ENCODE measurements around the gene AAK1.
"Not testable (repeated sequence)": the region's sequence is repeated elsewhere in the genome, so short reads cannot be mapped to it uniquely, and the experiment has no call there.

Gene AAK1

DNA sequence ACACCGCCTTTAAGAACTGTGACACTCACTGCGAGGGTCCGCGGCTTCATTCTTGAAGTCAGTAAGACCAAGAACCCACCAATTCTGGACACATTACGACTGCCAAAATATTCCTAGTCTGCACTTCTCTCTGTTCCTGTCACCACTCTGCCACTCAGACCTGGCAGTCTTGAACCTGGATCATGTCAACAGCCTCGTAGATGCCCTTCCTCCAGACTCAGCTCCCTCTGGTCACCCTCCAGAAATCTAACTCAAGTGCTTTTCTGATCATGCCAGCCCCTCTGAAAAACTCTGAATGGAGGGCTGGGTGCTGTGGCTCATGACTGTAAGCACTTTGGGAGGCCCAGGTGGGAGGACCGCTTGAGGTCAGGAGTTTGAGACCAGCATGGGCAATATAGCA, 20.3 kb downstream of the AAK1 start:
- no peak for DNase-seq

DNA sequence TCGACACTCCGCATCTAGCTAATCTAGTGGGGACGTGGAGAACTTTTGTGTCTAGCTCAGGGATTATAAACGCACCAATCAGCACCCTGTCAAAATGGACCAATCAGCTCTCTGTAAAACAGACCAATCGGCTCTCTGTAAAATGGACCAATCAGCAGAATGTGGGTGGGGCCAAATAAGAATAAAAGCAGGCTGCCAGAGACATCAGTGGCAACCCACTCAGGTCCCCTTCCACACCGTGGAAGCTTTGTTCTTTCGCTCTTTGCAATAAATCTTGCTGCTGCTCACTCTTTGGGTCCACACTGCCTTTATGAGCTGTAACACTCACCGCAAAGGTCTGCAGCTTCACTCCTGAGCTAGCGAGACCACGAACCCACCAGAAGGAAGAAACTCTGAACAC, 20.7 kb downstream of the AAK1 start:
- not testable (repeated sequence) for DNase-seq

DNA sequence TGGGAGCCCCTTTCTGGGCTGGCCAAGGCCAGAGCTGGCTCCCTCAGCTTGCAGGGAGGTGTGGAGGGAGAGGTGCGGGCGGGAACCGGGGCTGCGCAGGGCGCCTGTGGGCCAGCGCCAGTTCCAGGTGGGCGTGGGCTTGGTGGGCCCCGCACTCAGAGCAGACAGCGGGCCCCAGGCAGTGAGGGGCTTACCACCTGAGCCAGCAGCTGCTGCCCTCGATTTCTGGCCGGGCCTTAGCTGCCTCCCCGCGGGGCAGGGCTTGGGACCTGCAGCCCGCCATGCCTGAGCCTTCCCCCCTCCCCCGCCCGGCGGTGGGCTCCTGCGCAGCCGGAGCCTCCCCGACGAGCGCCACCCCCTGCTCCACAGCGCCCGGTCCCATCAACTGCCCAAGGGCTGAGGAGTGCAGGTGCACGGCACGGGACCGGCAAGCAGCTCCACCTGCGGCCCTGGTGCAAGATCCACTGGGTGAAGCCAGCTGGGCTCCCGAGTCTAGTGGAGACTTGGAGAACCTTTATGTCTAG, 21.5 kb downstream of the AAK1 start:
- DNase-seq = not testable (repeated sequence)

DNA sequence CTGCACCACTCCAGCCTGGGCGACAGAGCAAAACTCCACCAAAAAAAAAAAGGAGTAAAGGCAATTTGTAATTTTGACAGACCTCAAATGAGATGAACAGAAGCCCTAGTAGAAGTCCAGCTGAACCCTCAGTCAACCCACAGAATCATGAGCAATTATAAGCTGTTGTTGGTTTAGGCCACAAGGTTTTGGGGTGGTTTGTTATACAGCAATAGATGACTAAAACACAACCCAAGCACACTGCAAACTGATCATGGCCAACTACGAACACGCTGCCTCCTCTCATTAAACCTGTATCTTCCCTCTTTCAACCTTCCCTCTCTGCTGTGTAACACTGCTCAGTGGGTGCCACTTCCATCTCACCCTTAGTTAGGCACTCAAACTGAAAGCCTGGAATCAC, 22.1 kb downstream of the AAK1 start:
- no peak for DNase-seq

DNA sequence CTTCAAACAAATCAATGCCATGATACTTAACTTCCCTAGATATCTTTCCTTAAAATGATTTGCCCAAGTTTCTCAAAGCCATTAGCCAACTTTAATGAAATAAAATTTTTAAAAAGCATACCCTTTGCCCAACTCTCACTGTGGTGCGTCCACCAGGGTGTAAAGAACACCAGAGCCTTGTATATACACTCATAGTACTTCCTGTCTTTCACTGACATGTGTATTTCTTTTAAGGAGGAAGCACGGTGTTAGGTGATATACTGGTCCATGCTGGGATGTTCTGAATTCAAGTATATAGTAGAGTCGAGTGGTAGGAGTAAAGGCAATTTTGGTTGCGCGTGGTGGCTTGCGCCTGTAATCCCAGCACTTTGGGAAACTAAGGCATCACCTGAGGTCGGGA, 22.7 kb downstream of the AAK1 start:
- DNase-seq = no peak

DNA sequence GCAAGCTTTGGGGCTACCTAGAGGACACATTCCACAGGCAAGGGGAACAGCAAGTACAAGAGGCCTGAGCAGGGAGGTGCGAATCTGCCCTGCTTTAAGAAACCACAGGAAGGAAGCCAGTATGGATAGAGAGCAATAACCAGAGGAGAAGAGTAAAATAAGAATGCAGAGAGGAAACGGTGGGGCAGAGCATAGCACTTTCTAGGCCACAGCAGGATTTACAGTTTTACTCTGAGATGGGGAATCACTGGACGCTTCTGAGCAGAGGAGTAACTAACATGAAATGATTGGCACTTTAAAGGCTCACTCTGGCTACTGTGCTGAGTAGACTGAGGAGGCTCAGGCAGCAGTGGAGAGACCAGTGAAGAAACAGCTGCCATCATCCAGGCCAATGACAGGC, 23.8 kb downstream of the AAK1 start:
- no peak for DNase-seq

DNA sequence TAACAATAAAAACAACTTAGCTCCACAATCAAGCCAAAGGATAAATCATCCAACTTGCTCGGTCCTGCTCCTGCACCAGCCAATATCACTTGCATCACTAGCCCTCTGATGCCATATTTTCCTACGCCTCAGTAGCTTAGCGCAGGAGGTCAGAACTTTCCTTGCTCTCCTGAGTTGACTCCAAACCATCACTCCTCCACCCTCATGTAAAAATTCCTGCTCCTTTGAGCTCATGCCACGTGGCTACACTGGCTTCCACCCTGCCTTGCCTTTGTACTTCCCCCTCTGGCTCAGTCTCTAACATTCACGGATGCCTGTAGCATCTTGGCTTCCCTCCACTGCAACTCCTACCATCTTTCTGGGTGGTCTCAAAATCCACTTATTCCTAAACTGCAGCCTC, 25.2 kb downstream of the AAK1 start:
- no peak for DNase-seq

DNA sequence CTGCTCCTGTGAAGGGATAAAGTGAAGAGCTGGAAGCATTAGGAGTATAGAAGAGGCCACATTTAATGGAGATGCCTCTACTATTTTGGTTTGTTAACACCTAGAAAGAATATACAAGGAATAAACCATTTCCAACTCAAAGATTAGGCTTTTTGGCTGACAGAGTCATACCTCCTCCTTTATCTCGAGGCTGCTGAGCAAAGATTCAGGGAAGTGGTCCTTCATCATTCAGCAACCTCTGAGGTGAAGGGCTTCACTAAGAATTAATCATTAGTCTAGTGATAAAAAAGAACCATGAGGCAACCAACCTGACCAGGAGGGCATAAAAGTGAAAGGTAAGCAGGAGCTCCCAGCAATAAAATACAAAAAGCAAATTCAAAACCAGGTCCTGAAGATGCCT, 25.8 kb downstream of the AAK1 start:
- no peak for DNase-seq

DNA sequence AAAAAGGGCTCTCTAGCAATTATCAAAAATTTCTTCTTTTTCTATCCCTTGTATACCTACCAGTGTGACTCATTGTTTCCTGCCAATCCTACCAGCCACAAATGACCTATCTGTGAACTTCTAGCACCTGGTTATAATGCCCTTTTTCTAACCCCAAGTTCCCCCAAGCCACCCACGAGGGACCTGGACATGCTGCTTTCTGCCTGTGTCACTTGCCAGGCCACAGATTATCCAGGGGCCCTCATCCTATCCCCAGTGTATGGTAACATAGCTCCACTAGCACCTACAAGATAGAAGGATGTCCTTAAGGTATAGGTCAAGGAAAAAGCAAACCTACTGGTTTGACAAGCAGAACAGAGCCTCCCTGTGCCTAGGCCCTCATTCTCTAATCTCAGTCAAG, 26.8 kb downstream of the AAK1 start:
- DNase-seq = no peak

DNA sequence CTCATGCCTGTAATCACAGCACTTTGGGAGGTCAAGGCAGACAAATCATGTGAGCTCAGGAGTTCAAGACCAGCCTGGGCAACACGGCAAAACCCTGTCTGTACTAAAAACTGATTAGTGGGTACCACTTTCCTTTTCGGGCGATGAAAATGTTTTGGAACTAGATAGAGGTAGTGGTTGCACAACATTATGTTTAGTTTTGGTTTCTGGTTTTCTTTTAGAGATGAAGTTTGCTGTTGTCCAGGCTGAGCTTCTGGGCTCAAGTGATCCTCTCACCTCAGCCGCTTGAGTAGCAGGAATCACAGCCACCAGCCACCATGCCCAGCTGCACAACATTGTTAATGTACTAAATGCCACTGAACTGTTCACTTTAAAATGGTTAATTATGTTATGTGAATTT, 27.6 kb downstream of the AAK1 start:
- no peak for DNase-seq

DNA sequence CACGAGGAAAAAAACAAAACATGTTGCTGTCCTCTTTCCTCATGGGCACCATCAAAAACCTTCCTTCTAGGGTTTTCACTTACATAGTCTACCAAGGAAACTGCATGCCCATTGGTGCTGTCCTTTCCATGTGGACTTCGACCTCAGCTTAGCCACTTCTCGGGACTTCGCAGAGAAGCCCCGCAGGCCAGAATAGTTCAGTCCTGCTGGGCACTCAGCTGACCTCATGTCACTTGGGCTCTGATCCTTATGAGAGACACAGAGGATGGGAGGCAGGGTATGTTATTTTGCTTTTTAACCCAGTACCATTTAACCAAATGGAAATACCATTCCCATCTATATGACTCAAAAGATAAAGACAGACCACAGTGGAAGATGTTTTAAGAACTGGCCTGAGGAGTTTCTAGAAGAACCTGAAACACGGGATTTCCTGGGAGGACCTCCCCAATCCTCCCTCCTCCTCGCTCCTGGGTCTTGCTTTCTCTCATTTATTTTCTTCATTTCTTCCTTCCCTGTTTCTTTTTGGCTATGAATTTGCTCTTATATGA, 28.4 kb downstream of the AAK1 start:
- no peak for DNase-seq

DNA sequence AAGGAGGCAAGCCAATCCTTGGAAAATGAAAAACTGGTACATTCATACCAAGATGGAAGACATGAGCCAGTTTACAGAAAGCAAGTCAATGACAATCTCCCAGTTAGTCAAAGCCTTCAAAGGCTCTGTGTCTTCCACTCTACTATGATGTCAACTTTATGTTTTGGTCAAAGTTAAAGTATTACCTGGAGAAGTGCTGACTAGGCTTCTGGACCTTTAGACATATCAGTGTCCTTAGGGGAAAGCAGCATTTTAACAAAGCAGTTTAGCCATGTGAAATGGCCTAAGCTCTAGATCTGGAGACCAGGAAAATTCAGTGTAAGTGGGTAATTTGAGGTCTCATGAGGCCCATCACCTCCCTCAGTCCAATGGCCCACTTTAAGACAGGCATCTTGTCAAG, 30.8 kb downstream of the AAK1 start:
- DNase-seq = no peak

DNA sequence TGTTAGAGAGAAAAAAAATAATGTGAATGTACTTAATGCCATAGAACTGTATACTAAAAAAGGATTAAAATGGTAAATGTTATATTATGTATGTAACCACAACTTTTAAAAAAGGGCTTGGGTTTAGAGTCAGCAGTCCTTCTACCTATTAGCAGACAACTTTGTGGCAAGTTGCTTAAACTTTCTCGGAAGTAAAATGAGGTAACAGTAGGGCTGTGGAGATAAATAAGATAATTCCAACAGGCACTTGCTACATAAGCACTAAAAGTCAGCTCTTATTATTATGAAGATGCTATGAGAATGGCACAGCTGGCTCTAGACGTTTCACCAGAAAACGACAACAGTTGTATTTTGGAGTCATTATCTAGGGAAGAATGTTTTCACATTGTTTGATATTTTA, 31.3 kb downstream of the AAK1 start:
- no peak for DNase-seq

DNA sequence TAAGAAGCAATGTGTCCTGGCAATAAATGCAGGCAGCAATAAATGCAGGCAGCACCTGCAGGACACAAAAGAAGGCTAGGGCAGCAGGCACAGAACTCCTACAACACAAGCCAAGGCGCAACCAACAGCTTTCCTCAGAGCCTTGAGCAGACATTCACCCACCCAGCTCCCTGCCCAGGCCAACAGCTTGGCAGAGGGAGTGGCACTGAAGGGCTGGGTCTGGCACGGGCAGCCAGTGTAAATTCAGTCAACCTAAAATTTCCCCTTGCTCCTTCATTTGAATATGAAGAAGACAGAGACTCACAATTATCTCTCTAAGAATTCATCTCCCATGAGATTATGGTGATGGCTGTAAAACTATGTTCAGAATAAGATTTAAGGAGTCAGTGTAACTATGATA, 35.4 kb downstream of the AAK1 start:
- no peak for DNase-seq

DNA sequence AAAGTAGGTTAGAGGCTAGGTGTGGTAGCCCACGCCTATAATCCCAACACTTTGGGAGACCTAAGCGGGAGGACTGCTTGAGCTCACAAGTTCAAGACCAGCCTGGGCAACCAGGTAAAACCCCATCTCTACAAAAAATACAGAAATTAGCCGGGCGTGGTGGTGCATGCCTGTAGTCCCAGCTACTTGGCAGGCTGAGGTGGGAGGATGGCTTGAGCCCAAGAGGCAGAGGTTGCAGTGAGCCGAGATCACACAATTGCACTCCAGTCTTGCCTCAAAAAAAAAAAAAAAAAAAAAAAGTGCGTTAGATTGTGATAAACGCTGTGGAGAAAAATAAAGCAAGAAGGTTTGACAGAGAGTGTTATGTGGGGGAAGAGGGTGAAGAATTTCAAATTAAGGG, 36.8 kb downstream of the AAK1 start:
- not testable (repeated sequence) for DNase-seq

DNA sequence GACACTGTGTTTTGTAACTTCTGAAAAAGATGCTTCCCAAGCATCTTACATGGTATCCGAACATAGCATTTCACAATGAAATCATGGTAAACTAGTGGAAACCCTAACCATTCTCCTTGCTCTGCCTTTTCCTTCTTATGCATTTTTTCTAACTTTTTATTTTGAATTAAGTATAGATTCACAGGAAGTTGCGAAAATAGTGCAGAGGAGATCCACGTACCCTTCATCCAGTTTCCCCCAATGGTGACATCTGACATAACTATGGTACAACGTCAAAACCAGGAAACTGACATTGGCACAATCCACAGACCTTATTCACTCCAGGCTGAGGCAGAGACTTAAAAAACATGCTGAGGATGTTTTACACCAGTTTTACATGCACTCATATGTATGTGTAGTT, 38.3 kb downstream of the AAK1 start:
- DNase-seq = no peak

DNA sequence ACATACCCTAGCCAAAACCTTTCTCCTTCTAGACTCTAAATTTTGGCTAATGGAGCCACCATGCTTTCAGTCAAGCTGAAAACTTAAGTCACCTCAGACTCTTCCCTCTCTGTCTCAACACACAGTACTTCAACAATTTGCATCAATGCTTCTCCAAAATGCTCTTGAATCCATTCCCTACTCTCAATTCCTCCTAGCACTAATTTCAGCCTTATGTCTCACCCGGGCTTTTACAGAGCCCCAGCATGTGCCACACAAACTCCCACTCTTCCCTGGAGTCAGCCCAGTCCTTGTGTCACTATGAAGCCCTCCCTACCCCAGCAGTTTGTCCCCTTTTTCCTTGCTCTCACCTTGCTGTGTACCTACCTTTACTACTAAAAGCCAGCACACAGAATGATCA, 38.7 kb downstream of the AAK1 start:
- DNase-seq = no peak

DNA sequence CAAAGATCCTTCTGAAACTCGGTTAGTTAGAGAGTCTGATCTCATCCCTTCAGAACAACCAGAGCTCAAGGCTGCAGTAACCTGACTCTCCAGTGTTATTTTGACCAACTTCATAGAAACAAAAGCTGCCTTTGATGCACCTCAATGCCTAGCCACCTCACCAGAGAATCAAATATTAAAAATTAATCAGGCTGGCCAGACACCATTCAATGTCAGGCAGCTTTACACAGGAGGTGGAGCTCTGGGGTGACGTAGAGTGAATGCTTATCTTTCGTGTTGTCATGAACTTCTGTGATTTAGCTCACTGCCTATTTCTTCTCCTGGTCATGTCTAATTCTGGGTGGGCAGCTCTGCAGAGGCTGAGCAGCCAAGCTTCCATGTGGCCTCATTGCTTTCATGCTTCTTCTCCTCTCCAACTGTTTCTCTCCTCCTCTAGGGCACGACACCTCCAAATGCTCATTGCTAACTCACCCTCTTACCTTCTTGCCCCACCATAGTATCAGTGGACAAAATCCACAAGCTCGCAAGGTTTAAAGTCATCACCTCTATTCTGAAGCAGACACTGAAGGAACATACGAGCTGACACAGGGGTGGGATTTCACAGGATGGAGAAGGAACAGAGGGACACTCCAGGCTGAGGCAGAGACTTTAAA, 39.4 kb downstream of the AAK1 start:
- no peak for DNase-seq

DNA sequence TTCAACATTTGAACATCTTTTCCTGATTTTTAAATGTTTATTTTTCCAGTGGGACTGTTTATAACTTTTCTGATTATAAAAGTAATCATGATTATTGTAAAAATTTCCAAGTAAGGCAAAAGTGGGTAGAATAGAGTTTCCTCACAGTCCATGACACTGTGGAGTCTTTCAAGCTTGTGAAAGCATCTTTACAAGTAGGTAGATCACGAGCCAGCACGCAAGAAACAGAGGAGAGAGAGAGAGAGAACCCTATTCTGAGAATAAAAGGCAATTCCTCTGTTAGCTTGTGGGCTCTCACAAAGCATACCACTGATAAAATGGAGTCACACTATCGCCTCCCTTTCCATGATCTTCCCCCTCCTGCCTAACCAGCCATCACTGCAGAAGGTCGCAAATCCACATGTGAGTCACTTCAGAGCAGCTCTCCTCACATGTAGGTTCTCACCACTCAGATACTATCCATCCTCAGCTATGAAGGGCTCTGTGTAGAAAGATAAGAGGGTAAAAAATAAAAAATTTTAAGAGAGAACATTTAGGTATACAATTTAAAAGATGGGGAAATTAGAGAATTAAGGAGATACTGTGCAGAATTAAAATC, 40.3 kb downstream of the AAK1 start:
- no peak for DNase-seq

DNA sequence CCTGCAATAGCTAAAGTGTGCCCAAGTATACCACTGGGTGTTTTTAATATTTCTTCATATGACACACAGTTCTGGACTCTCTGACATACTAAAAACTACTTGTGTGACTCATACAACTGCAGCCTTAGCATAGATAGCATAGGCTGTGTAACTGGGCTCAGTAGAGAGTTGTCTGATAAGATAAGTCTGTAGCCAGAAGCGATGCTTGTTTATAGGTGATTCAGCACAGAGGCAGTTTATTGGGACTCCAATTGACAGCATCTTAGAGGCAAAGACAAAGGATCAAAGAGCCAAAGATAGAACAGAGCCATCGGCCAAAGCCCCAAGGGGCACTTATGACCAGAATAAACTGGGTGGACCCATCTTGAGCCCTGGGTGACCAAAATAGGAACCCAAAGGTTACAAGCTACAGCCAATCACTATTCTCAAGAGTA, 42.3 kb downstream of the AAK1 start:
- DNase-seq = no peak

DNA sequence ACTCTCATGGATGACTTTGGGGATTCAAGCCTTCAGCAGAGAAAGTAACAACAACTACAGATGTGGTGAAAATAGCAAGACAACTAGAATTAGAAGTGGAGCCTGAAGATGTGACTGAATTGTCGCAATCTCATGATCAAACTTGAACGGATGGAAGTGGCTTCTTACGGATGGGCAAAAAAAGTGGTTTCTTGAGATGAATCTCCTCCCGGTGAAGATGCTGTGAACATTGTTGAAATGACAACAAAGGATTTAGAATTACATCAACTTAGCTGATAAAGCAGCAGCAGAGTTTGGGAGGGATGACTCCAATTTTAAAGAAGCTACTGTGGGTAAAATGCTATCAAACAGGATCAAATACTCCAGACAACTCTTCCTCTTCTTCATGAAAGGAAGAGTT, 43.1 kb downstream of the AAK1 start:
- DNase-seq = no peak

DNA sequence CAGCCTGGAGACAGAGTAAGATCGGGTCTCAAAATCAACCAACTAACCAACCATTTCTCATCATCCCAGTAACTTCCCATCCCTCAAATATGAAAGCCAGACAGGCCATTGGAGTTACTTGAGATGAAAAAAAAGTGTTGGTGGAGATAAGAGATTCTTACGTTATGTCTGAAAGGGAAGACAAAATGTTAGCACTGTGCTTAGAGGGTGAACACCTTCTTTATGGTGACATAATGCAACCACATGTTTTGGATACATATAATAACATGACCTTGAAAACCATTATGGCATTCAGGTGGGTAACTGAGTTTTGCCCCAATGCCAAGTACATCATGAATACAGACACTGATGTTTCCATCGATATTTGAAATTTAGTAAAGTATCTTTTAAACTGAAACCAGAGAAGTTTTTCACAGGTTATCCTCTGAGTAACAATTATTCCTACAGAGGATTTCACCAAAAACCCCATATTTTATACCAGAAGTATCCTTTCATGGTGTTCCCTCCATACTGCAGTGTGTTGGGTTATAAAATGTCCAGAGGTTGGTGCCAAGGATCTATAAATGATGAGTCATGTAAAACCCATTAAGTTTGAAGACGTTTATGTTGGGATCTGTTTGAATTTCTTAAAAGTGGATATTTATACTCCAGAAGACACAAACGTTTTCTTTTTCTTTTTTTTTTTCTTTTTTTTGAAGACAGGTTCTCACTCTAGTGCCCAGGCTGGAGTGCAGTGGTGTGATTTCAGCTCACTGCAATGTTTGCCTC, 45.5 kb downstream of the AAK1 start:
- DNase-seq = no peak

DNA sequence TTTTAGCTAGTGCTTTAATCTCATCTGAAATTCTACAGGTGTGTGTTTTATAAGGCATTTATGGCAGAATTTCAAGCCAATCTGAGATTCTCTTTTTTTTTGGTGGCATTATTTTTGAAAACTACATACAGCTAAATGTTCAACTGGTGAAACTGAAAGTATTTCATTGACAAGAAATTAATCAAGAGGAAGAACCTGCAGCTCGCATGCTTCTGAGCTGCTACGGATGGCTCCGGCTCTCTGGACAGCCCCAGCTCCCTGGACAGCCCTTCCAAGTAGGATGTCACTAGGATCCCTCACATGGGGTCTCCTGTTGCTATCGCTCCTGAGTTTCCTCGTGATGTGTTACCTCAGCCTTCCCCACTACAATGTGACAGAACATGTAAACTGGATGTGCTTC, 46.4 kb downstream of the AAK1 start:
- DNase-seq = no peak

DNA sequence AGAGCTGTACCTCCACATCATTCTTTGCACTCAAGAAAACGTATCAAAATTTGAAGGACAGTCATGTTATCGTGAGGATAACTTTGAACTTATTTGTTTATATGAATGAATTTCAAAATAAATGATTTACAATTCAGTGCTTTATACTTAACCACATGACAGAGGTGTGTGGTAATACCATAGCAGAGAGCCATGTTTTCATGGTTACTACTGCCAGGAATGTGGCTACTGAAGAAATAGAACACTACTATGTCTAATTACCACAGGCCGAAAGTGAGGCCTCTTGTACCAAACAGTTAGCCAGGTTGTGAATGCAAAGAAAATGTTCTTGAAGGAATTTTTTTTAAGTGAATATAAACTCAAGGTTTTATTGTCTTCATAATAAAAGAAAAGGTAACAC, 49.2 kb downstream of the AAK1 start:
- no peak for DNase-seq
